ENCODE results near the gene ACACA.

- TF ChIP-seq THAP7 (CRISPR knock-in tag; IDR thresholded peaks at IDR 0.05) (no peak), GTF3C2 (IDR thresholded peaks at IDR 0.05; ENCODE audit: borderline replicate concordance, extremely low read depth, insufficient read length) (no peak), POLR2A (conservative IDR thresholded peaks at IDR 0.05) (no peak)
- TF ChIP-seq, protein P1, sequence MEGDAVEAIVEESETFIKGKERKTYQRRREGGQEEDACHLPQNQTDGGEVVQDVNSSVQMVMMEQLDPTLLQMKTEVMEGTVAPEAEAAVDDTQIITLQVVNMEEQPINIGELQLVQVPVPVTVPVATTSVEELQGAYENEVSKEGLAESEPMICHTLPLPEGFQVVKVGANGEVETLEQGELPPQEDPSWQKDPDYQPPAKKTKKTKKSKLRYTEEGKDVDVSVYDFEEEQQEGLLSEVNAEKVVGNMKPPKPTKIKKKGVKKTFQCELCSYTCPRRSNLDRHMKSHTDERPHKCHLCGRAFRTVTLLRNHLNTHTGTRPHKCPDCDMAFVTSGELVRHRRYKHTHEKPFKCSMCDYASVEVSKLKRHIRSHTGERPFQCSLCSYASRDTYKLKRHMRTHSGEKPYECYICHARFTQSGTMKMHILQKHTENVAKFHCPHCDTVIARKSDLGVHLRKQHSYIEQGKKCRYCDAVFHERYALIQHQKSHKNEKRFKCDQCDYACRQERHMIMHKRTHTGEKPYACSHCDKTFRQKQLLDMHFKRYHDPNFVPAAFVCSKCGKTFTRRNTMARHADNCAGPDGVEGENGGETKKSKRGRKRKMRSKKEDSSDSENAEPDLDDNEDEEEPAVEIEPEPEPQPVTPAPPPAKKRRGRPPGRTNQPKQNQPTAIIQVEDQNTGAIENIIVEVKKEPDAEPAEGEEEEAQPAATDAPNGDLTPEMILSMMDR (IDR thresholded peaks at IDR 0.05 in 2 of 3, conservative IDR thresholded peaks at IDR 0.05 in 1 of 3; ENCODE audit: insufficient read depth in 2 of 3, low read depth in 1 of 3, low read length in 3 of 3) = no peak
Observed at GRCh38 chr17:37167756-37168155, 238.9 kb downstream of the ACACA start.

Measured in K562 (cell line).